SK-N-SH treated with all-trans-retinoic acid at 6 μM for 48 hours (cell line): ENCODE data around the gene PTGIS.

Experiments used
- ATAC-seq: fragments of 200-7000 bp; cut with Tn5 transposase; 3 replicates; pipeline ENCODE4 v1.9.1; 2020; ENCODE audit warnings: mild to moderate bottlenecking, moderate library complexity
- BACH2 ChIP-seq: fragments of 250-450 bp; sonication (Bioruptor Pico); IDR thresholded peaks from 2 replicates; pipeline ENCODE4 v1.9.0; 2021; ENCODE audit warnings: mild to moderate bottlenecking, borderline replicate concordance
- CSDC2 ChIP-seq: fragments of 250-450 bp; sonication (Bioruptor Pico); IDR thresholded peaks from 2 replicates; pipeline ENCODE4 v1.5.0; 2020; ENCODE audit warnings: mild to moderate bottlenecking, moderate library complexity
- CSRNP3 ChIP-seq: fragments of 250-450 bp; sonication (Bioruptor Pico); IDR thresholded peaks from 2 replicates; pipeline ENCODE4 v1.5.1; 2021; ENCODE audit warnings: mild to moderate bottlenecking, moderate library complexity
- ESRRG ChIP-seq: fragments of 250-450 bp; sonication (Bioruptor Pico); IDR thresholded peaks from 2 replicates; pipeline ENCODE4 v1.6.1; 2021; ENCODE audit warnings: mild to moderate bottlenecking
- GLIS3 ChIP-seq: fragments of 250-450 bp; sonication (Bioruptor Pico); IDR thresholded peaks from 2 replicates; pipeline ENCODE4 v1.5.0; 2020; ENCODE audit warnings: mild to moderate bottlenecking, moderate library complexity
- ISL1 ChIP-seq: fragments of 250-450 bp; sonication (Bioruptor Pico); IDR thresholded peaks from 2 replicates; pipeline ENCODE4 v2.1.2; 2022; ENCODE audit warnings: mild to moderate bottlenecking, moderate library complexity
- OSR1 ChIP-seq: fragments of 250-450 bp; sonication (Bioruptor Pico); IDR thresholded peaks from 2 replicates; pipeline ENCODE4 v1.8.0; 2022; ENCODE audit warnings: moderate library complexity, mild to moderate bottlenecking, inconsistent platforms
- PATZ1 ChIP-seq: fragments of 250-450 bp; sonication (Bioruptor Pico); IDR thresholded peaks from 2 replicates; pipeline ENCODE4 v1.8.0; 2020; ENCODE audit warnings: mild to moderate bottlenecking, moderate library complexity, borderline replicate concordance
- POU6F1 ChIP-seq: fragments of 250-450 bp; sonication (Bioruptor Pico); IDR thresholded peaks from 2 replicates; pipeline ENCODE4 v1.8.0; 2021; ENCODE audit warnings: low read depth, mild to moderate bottlenecking, moderate library complexity, borderline replicate concordance
- PPARA ChIP-seq: fragments of 250-450 bp; sonication (Bioruptor Pico); IDR thresholded peaks from 2 replicates; pipeline ENCODE4 v1.5.0; 2020; ENCODE audit warnings: mild to moderate bottlenecking, borderline replicate concordance
- RARB ChIP-seq: fragments of 250-450 bp; sonication (Bioruptor Pico); IDR thresholded peaks from 2 replicates; pipeline ENCODE4 v1.8.0; 2021; ENCODE audit warnings: mild to moderate bottlenecking, moderate library complexity
- SNAI2 ChIP-seq: fragments of 250-450 bp; sonication (Bioruptor Pico); IDR thresholded peaks from 2 replicates; pipeline ENCODE4 v1.5.0; 2020; ENCODE audit warnings: mild to moderate bottlenecking, moderate library complexity
- TCF4 ChIP-seq: fragments of 250-450 bp; sonication (Bioruptor Pico); IDR thresholded peaks from 2 replicates; pipeline ENCODE4 v1.8.0; 2021; ENCODE audit warnings: mild to moderate bottlenecking, moderate library complexity, borderline replicate concordance
- TOX ChIP-seq: fragments of 250-450 bp; sonication (Bioruptor Pico); IDR thresholded peaks from 2 replicates; pipeline ENCODE4 v1.8.0; 2021; ENCODE audit warnings: mild to moderate bottlenecking, moderate library complexity, borderline replicate concordance
- TSHZ2 ChIP-seq: fragments of 250-450 bp; sonication (Bioruptor Pico); IDR thresholded peaks from 2 replicates; pipeline ENCODE4 v1.5.0; 2020; ENCODE audit warnings: mild to moderate bottlenecking, moderate library complexity
- ZC3H10 ChIP-seq: fragments of 250-450 bp; sonication (Bioruptor Pico); IDR thresholded peaks from 2 replicates; pipeline ENCODE4 v1.5.1; 2021; ENCODE audit warnings: mild to moderate bottlenecking, moderate library complexity
- ZFP3 ChIP-seq: fragments of 250-450 bp; sonication (Bioruptor Pico); IDR thresholded peaks from 2 replicates; pipeline ENCODE4 v1.5.0; 2020; ENCODE audit warnings: mild to moderate bottlenecking, moderate library complexity
- ZFP30 ChIP-seq: fragments of 450-650 bp; formaldehyde crosslinking; IDR thresholded peaks from 2 replicates; pipeline ENCODE4 v1.5.0; 2022; ENCODE audit warnings: mild to moderate bottlenecking, moderate library complexity
- ZNF565 ChIP-seq: fragments of 450-650 bp; formaldehyde crosslinking; conservative IDR thresholded peaks from 2 replicates; pipeline ENCODE4 v1.5.0; 2020; ENCODE audit warnings: low read depth, mild to moderate bottlenecking, moderate library complexity
- ZNF70 ChIP-seq: fragments of 450-650 bp; formaldehyde crosslinking; IDR thresholded peaks from 2 replicates; pipeline ENCODE4 v1.5.0; 2020; ENCODE audit warnings: mild to moderate bottlenecking, moderate library complexity
- ZNF8 ChIP-seq: fragments of 450-650 bp; formaldehyde crosslinking; IDR thresholded peaks from 2 replicates; pipeline ENCODE4 v1.5.0; 2020; ENCODE audit warnings: mild to moderate bottlenecking, moderate library complexity

PTGIS gene

GRCh38 chr20:49540687-49541435 lies 27.1 kb downstream of the PTGIS start:
- no peak for ATAC-seq

GRCh38 chr20:49540232-49540620 lies 27.7 kb downstream of the PTGIS start:
- TF ChIP-seq GLIS3 (CRISPR knock-in tag) (no peak), RARB (CRISPR knock-in tag) (no peak), TSHZ2 (no peak), ZNF70 (CRISPR knock-in tag) (no peak), PATZ1 (CRISPR knock-in tag) (no peak), CSRNP3 (CRISPR knock-in tag) (no peak), ZNF8 (no peak), TCF4 (CRISPR knock-in tag) (no peak), BACH2 (CRISPR knock-in tag) (no peak), ZFP30 (CRISPR knock-in tag) (no peak), ZFP3 (CRISPR knock-in tag) (no peak), TOX (no peak), SNAI2 (CRISPR knock-in tag) (no peak), CSDC2 (CRISPR knock-in tag) (no peak), ZC3H10 (CRISPR knock-in tag) (no peak), OSR1 (CRISPR knock-in tag) (no peak)
- ATAC-seq, result no peak

More at GRCh38 chr20:49540687-49541435, 27.1 kb downstream of the PTGIS start:
- TF ChIP-seq SNAI2 (CRISPR knock-in tag), result no peak
- TF ChIP-seq PATZ1 (CRISPR knock-in tag), result no peak
- TF ChIP-seq ZNF565, result no peak
- no peak for TF ChIP-seq ZNF70 (CRISPR knock-in tag)
- TF ChIP-seq ZC3H10 (CRISPR knock-in tag), result no peak
- no peak for TF ChIP-seq TOX
- TF ChIP-seq ZNF8, result no peak
- no peak for TF ChIP-seq ISL1 (CRISPR knock-in tag)
- no peak for TF ChIP-seq ZFP30 (CRISPR knock-in tag)
- no peak for TF ChIP-seq PPARA
- TF ChIP-seq ESRRG (CRISPR knock-in tag), result no peak
- no peak for TF ChIP-seq CSRNP3 (CRISPR knock-in tag)
- no peak for TF ChIP-seq ZFP3 (CRISPR knock-in tag)
- no peak for TF ChIP-seq GLIS3 (CRISPR knock-in tag)
- no peak for TF ChIP-seq OSR1 (CRISPR knock-in tag)
- TF ChIP-seq RARB (CRISPR knock-in tag), result no peak
- TF ChIP-seq POU6F1, result no peak
- TF ChIP-seq TCF4 (CRISPR knock-in tag), result no peak
- no peak for TF ChIP-seq CSDC2 (CRISPR knock-in tag)
- no peak for TF ChIP-seq BACH2 (CRISPR knock-in tag)
- TF ChIP-seq, all 23 proteins: peak for 0
